B cell (primary cell): ENCODE measurements around the gene PLCL1.

Source experiments
- CTCF ChIP-seq: fragments of 200-600 bp; IDR thresholded peaks from one replicate; pipeline ENCODE4 v1.8.0; 2022; ENCODE audit warnings: antibody characterized with exemption, mild to moderate bottlenecking
- EZH2 ChIP-seq: IDR thresholded peaks from 2 replicates; pipeline ENCODE4 v1.6.1; 2012; ENCODE audit warnings: borderline replicate concordance, low read depth, mild to moderate bottlenecking, moderate library complexity, low read length; ENCODE audit not compliant: insufficient read depth, poor library complexity, severe bottlenecking

- TF ChIP-seq CTCF = no peak
- no peak for TF ChIP-seq EZH2
Measured at GRCh38 chr2:198146346-198146940, 342.1 kb downstream of the PLCL1 start.
